ENCODE data around the gene GMPR. TPM values are rescaled to one million over a fixed set of nuclear protein-coding genes. Genes with fewer than 3 reads are reported as not detected.

GMPR gene
- total and polyA plus RNA-seq, 2 donors (not counting 3 experiments of a cell fraction or from before 2014, with no cell fraction given) = 36.3 to 64.0 TPM

- no peak for DNase-seq (ENCODE audit: low read depth, low spot score)
- Histone ChIP-seq H3K9me3 (replicated peaks; ENCODE audit: control insufficient read depth, insufficient read depth, low read length) (no peaks in the 10 kb centered on the region), H3K79me2 (ENCODE audit: control insufficient read depth, insufficient read depth, low read length) (no peaks in the 10 kb centered on the region), H4K20me1 (replicated peaks; ENCODE audit: control insufficient read depth, extremely low read depth, insufficient read depth, low read length) (no peaks in the 10 kb centered on the region), H3K4me2 (ENCODE audit: insufficient read depth, low read length) (no peak overlapping the region), H3K9ac (replicated peaks; ENCODE audit: extremely low read depth, insufficient read depth, low read length) (no peak overlapping the region), H3K4me1 (ENCODE audit: control insufficient read depth, extremely low read depth, insufficient read depth, low read length) (peaks cover 2% of the 10 kb centered on the region), H3K27ac (ENCODE audit: insufficient read depth, low read depth, low read length) (no peak overlapping the region), H3K36me3 (ENCODE audit: control insufficient read depth in 2 of 2, extremely low read depth in 1 of 2, insufficient read depth in 2 of 2, low read length in 2 of 2) (no peaks in the 10 kb centered on the region), H3K9me1 (replicated peaks; ENCODE audit: control insufficient read depth, extremely low read depth, insufficient read depth, low read length) (no peaks in the 10 kb centered on the region), H3K4me3 (replicated peaks in 1 of 3; ENCODE audit: insufficient read depth in 1 of 3, low read depth in 1 of 3, low read length in 3 of 3) (no peak overlapping the region), H2AFZ (ENCODE audit: low read depth, low read length) (no peak overlapping the region), H3K27me3 (ENCODE audit: control insufficient read depth in 2 of 2, insufficient read depth in 2 of 2, low read length in 2 of 2) (no peaks in the 10 kb centered on the region)
- POLR2A ChIA-PET = no interaction called here
- CTCF ChIA-PET = interaction anchor here (1.0 kb wide), 1 partner anchor 13 kb away, joined by 3 read pairs; no protein-coding TSS in a partner anchor
- BruUV-seq (replicated peaks) = no TSS peak
- FAIRE-seq = no peak
- dilution Hi-C loops (cut with MboI; ENCODE audit: extremely low pct_ligation_motif_present, low sequenced_read_pairs) (no loop called here), intact Hi-C loops (cut with micrococcal nuclease) (no loop called here)
- TF ChIP-seq EZH2 (IDR thresholded peaks at IDR 0.05; ENCODE audit: borderline replicate concordance, low read depth, low read length, severe bottlenecking) (no peak), POLR2A (IDR thresholded peaks at IDR 0.05; ENCODE audit: low read depth, low read length) (no peak)
These were observed 75.9 kb downstream of the GMPR start for GRCh38 chr6:16314296-16314695.

- Histone ChIP-seq H3K27ac (ENCODE audit: insufficient read depth, low read depth, low read length) (no peak overlapping the region), H3K9me3 (replicated peaks; ENCODE audit: control insufficient read depth, insufficient read depth, low read length) (no peaks in the 10 kb centered on the region), H3K4me3 (replicated peaks in 1 of 3; ENCODE audit: insufficient read depth in 1 of 3, low read depth in 1 of 3, low read length in 3 of 3) (no peak overlapping the region), H3K4me1 (ENCODE audit: control insufficient read depth, extremely low read depth, insufficient read depth, low read length) (peaks cover 15% of the 10 kb centered on the region), H4K20me1 (replicated peaks; ENCODE audit: control insufficient read depth, extremely low read depth, insufficient read depth, low read length) (no peaks in the 10 kb centered on the region), H3K4me2 (ENCODE audit: insufficient read depth, low read length) (no peak overlapping the region), H3K36me3 (ENCODE audit: control insufficient read depth in 2 of 2, extremely low read depth in 1 of 2, insufficient read depth in 2 of 2, low read length in 2 of 2) (no peaks in the 10 kb centered on the region), H3K27me3 (ENCODE audit: control insufficient read depth in 2 of 2, insufficient read depth in 2 of 2, low read length in 2 of 2) (no peaks in the 10 kb centered on the region), H2AFZ (ENCODE audit: low read depth, low read length) (no peak overlapping the region), H3K79me2 (ENCODE audit: control insufficient read depth, insufficient read depth, low read length) (no peaks in the 10 kb centered on the region), H3K9me1 (replicated peaks; ENCODE audit: control insufficient read depth, extremely low read depth, insufficient read depth, low read length) (no peaks in the 10 kb centered on the region), H3K9ac (replicated peaks; ENCODE audit: extremely low read depth, insufficient read depth, low read length) (no peak overlapping the region)
- BruUV-seq (replicated peaks) = no TSS peak
- no peak for TF ChIP-seq FOS (IDR thresholded peaks at IDR 0.05; ENCODE audit: borderline replicate concordance, insufficient read depth, low read length)
- TF ChIP-seq, protein P1, sequence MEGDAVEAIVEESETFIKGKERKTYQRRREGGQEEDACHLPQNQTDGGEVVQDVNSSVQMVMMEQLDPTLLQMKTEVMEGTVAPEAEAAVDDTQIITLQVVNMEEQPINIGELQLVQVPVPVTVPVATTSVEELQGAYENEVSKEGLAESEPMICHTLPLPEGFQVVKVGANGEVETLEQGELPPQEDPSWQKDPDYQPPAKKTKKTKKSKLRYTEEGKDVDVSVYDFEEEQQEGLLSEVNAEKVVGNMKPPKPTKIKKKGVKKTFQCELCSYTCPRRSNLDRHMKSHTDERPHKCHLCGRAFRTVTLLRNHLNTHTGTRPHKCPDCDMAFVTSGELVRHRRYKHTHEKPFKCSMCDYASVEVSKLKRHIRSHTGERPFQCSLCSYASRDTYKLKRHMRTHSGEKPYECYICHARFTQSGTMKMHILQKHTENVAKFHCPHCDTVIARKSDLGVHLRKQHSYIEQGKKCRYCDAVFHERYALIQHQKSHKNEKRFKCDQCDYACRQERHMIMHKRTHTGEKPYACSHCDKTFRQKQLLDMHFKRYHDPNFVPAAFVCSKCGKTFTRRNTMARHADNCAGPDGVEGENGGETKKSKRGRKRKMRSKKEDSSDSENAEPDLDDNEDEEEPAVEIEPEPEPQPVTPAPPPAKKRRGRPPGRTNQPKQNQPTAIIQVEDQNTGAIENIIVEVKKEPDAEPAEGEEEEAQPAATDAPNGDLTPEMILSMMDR (IDR thresholded peaks at IDR 0.05; ENCODE audit: extremely low read depth in 1 of 2, insufficient read depth in 1 of 2, low read depth in 1 of 2, low read length in 2 of 2) = peak; percentile 59 to 76
- FAIRE-seq (peak; percentile 79), DNase-seq (ENCODE audit: low read depth, low spot score) (peak; percentile 32)
- intact Hi-C loops (cut with micrococcal nuclease) (loop anchor here (1.0 to 2.0 kb wide), 2 partner anchors 15 to 78 kb away; partner anchors contain the start of gene GMPR), dilution Hi-C loops (cut with MboI; ENCODE audit: extremely low pct_ligation_motif_present, low sequenced_read_pairs) (no loop called here)
- CTCF ChIA-PET = interaction anchor here (0.9 to 4.9 kb wide), 8 partner anchors 13 to 446 kb away, joined by 3 to 36 read pairs (median 4); no protein-coding TSS in a partner anchor
- POLR2A ChIA-PET = no interaction called here
These were observed 78.4 kb downstream of the GMPR start for GRCh38 chr6:16316741-16317251.

Measured in endothelial cell of umbilical vein (primary cell).